PC-9 (cell line): ENCODE data around the gene AKAP13.

Experiments used
- CTCF ChIP-seq: fragments of 200-600 bp; sonication (generic); conservative IDR thresholded peaks from 2 replicates; pipeline ENCODE4 v1.6.1; 2017; ENCODE audit warnings: mixed run types, antibody characterized with exemption, mild to moderate bottlenecking, moderate library complexity
- EZH2 ChIP-seq: fragments of 200-600 bp; sonication (generic); IDR thresholded peaks from 2 replicates; pipeline ENCODE4 v1.8.0; 2017; ENCODE audit warnings: antibody characterized with exemption, low read depth

DNA sequence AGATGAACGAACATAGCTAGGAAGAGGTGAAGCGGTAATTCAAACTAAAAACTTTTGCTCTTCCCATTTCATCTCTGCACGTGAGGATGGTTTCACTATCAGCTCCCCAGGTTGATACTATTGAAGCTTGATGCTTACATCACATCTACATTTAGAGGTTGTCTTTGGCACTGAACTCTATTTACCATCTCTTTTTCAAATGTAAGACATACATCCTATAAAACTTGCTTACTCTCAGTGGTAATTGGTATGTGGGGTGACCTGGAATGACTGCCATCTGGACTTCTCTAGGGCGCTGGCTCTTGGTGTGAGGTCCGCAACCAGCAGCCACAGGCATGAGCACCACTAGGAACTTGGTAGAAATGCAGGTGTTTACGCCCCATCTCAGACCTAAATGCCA lies 118.1 kb downstream of the AKAP13 start:
- TF ChIP-seq CTCF (no peak), EZH2 (no peak)
